PFSK-1 (cell line): ENCODE results near the gene MACROD1.

Experiments
- FOXP2 ChIP-seq: optimal IDR thresholded peaks from 2 replicates; pipeline ENCODE3; 2011; ENCODE audit warnings: borderline replicate concordance, control low read depth, inconsistent platforms; ENCODE audit not compliant: insufficient read depth; ENCODE audit errors: extremely low read length, extremely low read depth
- POLR2AphosphoS5 ChIP-seq: IDR thresholded peaks from 2 replicates; pipeline ENCODE4 v1.6.1; 2012; ENCODE audit warnings: low read depth, mild to moderate bottlenecking, control low read depth, low read length, moderate library complexity
- REST ChIP-seq, 2 experiments: IDR thresholded peaks; 2 replicates each; pipeline versions ENCODE4 v1.6.1 to v1.8.0; 2011 to 2012; ENCODE audit warnings: low read depth in 2 of 2, low read length in 2 of 2, control low read depth in 1 of 2, inconsistent platforms in 1 of 2, mild to moderate bottlenecking in 1 of 2, moderate library complexity in 1 of 2; ENCODE audit not compliant: insufficient read depth in 1 of 2
- SIN3A ChIP-seq: IDR thresholded peaks from 2 replicates; pipeline ENCODE4 v1.6.1; 2012; ENCODE audit warnings: mild to moderate bottlenecking, low read length, moderate library complexity, borderline replicate concordance; ENCODE audit not compliant: insufficient read depth
- TAF1 ChIP-seq: IDR thresholded peaks from 2 replicates; pipeline ENCODE4 v1.6.1; 2012; ENCODE audit warnings: low read length, control low read depth, borderline replicate concordance; ENCODE audit not compliant: insufficient read depth

MACROD1 gene

GRCh38 chr11:64110465-64111375, 55.2 kb downstream of the MACROD1 start:
- TF ChIP-seq REST (IDR thresholded peaks at IDR 0.05; ENCODE audit: insufficient read depth in 1 of 2, low read depth in 2 of 2, low read length in 2 of 2) (no peak), TAF1 (no peak), FOXP2 (no peak), POLR2AphosphoS5 (no peak)

- TF ChIP-seq SIN3A (no peak), REST (IDR thresholded peaks at IDR 0.05; ENCODE audit: insufficient read depth in 1 of 2, low read depth in 2 of 2, low read length in 2 of 2) (no peak), POLR2AphosphoS5 (no peak), FOXP2 (no peak), TAF1 (no peak)
Measured at GRCh38 chr11:64109332-64109731, 56.6 kb downstream of the MACROD1 start.

GRCh38 chr11:64107303-64107702, 58.6 kb downstream of the MACROD1 start:
- TF ChIP-seq FOXP2, result no peak
- TF ChIP-seq SIN3A, result no peak
- TF ChIP-seq TAF1, result no peak
- TF ChIP-seq POLR2AphosphoS5, result no peak
- TF ChIP-seq REST (IDR thresholded peaks at IDR 0.05; ENCODE audit: insufficient read depth in 1 of 2, low read depth in 2 of 2, low read length in 2 of 2), result no peak

DNA sequence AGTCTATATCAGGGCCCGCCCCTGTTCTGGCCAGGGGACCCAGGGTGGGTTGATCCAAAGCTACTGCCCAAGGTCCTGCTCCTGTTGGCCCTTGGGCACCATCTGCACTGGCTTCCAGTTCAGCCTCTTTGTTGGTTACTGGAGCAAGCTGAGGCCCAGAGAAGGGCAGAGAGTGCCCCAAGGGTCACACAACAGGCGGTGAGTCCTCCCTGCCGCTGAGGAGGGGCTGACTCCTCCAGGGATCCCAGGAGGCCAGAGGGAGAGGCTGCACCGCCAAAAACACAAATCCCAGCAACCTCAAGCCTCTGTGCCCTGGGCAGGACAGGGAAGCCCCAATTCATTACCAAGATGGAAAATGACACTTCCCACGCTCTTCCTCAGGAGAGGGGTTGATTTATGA, 61.3 kb downstream of the MACROD1 start:
- no peak for TF ChIP-seq TAF1
- no peak for TF ChIP-seq SIN3A
- TF ChIP-seq REST (IDR thresholded peaks at IDR 0.05; ENCODE audit: insufficient read depth in 1 of 2, low read depth in 2 of 2, low read length in 2 of 2), result no peak
- no peak for TF ChIP-seq FOXP2
- no peak for TF ChIP-seq POLR2AphosphoS5
